GM18517 (cell line): Measurements from ENCODE around the gene SOBP.

Experiments used
- ATAC-seq: cut with Tn5 transposase; IDR thresholded peaks from one replicate; pipeline ENCODE4 v1.9.1; 2021; ENCODE audit warnings: mild to moderate bottlenecking, moderate library complexity; ENCODE audit not compliant: unreplicated experiment

SOBP gene

DNA sequence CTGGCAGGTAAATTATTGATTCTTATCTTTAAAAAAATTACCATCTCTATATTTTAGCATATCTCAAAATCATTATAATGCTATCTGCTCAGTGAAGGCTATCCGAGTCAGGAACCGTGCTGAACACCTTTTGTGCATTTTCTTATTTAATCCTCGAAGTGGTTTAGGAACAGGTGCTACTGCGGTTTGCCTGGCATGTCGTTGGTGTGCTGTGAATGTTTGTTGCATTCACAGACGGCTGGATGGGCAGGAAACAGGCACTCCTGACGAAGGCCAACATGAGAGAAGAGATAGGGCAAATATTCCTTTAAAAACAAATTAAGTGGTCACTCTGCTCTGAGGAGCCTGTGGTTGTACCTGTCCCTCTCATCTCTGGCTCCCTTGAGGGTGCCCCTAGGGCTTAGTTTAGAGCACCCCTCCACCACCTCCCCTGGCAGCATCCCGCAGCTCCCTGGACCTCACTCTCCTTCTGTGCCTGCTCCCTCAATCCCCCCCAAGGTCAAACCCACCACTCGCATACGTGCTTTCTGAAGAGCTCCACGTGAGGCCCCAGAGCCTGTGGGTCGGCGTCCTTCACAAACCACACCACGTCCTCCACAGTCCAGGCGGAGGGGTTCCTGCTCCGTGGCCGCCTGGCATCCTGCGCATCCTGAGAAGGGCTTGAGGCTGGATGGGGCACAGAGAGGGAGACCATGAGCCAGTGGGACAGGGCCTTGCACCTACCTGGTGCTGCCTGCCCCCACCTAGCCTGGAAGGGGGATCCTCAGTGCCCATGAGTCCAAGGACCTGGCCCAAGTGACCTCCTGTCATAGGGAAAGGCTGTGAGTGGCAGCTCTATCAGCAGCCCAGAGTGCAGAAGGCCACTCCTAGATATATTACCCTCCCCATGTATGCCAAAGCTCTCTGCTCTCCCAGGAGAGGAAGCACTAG lies 217.7 kb downstream of the SOBP start:
- ATAC-seq: no peak

DNA sequence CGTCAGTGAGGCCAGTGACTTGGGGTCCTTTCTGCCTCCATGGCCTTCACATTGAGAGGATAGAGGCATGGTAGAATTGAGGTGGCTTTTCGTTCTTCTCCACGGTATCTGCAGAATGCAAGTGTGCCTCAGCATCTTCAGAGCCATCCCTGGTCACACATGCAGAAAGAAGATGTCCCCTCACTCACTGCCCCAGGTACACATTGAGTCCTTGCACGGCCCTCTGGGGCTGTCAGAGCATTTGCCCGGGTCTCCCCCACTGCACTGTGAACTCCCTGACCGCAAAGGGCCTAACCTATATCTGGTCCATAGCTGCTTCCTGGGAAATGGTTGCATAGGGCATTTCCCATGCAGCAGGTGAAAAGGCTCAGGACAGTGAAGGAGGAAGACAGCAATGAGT lies 218.5 kb downstream of the SOBP start:
- no peak for ATAC-seq

DNA sequence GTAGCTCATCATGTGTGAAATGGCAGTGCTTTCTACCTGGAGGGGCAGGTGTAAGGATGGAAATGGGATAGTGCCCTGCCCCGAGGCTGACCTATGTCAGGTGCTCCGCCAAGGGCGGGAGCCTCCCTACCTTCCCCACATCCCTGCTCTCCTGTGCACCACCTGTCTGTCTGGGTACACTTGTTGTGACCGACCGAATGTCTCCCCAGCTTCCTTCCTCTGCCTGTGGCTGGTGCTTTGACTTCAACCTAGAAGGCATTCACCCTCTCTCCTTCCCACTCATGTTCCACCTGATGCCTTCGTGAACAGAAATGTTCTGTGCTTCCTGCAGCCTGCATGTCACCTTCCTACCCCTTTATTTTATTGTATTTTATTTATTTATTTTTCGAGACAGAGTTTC lies 219.4 kb downstream of the SOBP start:
- no peak for ATAC-seq
